NCI-H1048 (cell line): ENCODE results near the gene TRIM33.
"Not testable (repeated sequence)": the region's sequence is repeated elsewhere in the genome, so short reads cannot be mapped to it uniquely, and the experiment has no call there.

Experiments
- DNase-seq: peaks from one replicate; lab custom pipeline; 2025; lab: John Stamatoyannopoulos, UW

TRIM33 gene

GRCh38 chr1:114510274-114511031 is 550 bp downstream of the TRIM33 start:
- no peak for DNase-seq

DNA sequence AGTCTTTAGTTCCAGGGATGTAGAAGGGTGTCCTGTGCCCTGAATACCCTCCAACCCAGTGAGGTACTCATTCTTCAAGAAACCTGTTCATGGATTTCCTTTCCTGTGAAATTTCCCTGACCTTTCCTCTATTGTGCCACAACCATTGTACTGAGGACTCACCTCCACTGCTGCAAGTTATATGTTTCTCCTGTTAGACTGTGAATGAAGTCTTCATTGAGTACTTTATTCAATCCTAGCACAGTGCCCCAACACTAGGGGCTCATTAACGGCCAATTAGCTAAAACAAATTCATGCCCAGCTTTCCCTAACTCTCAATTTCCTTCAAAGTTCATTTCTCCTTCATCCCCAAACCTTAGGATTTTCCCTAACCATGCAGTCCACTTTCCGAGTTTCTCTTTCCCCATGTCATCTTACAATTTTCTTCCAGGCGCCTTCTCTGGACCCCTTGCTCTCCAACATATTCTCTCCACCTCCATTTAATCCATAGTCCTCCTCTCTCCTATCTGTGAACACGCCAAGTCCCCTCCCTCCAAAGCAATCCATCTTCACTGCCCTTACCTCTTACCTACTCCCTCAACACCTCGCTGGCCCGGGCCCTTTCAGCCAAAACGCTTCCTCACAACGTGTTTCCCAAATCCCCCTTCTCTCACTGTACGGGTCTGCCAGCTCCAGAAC is 1.3 kb downstream of the TRIM33 start:
- DNase-seq = no peak

DNA sequence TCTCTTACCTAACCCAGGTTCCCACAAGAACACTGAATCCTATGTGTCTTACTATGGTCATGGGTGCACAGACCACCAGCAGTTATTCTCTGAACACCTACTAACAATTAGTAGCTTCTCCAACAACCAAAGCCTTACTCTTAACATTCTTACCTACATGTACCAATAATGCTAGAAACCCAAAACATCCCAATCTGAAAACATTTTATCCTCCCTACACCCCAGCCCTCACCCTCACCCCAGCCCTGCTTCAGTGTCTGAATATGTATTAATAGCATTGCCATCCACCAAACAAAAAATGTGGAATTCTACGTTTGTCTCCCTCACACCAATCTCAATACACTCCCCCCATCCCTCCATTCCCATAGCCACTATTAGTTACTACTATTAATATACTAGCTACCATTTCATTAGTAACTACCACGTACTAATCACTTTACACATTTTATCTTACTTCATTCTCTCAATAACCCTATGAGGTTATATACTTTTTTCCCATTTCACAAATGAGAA is 2.6 kb downstream of the TRIM33 start:
- DNase-seq = no peak

DNA sequence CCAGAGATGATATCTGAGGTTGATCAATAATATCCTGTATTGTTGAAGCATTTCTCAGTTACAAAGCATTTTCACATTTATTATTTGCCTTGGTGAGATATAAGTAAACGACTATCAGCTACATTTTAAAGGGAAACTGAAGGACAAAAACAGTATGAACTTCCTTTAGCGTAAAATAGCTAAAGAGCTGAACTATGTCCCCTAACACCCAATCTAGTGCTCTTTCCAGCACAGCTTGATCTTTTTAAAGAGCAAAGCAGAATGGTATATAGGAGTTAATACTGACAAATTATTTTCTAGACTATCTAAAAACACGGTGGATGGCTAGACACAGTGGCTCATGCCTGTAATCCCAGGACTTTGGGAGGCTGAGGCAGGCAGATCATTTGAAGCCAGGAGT is 3.5 kb downstream of the TRIM33 start:
- no peak for DNase-seq

GRCh38 chr1:114505148-114505561 is 5.8 kb downstream of the TRIM33 start:
- no peak for DNase-seq

- DNase-seq = no peak
Observed at GRCh38 chr1:114503916-114504422, 7.0 kb downstream of the TRIM33 start.

DNA sequence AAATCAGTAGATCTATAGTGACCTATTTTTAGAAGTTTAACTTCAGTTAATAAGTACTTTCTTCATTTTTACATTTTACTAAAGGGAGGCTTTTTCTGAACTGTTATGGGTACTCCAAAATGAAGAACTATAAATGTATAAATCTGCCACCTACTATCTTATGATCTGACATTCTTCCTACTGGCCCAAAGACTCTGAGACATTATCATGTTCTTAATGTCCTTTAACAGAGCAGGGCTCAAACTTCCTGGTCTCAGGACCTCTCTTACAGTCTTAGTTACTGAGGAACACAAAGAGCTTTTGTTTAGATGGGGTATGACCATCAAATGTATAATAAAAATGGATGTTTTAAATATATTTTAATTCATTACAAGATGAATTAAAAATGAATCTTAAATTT is 8.9 kb downstream of the TRIM33 start:
- DNase-seq = no peak

DNA sequence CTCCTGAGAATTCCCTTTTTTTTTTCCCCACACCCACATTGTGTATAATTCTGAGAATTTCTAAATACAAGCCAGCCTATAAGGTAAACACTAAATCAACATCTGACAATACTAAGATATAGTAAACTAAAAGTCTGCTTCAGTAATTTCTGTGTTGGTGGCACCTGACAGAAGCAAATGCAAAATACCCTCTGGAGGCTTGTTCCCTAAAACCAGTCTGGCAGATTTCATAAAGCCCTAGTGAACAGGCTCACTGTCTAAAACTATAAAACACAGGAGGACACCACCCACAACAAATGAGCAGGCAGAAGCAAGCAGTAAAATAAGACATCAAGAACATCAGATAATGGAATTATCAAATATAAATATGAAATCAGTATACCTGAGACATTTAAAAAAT is 11.5 kb downstream of the TRIM33 start:
- no peak for DNase-seq

- no peak for DNase-seq
Observed at GRCh38 chr1:114496089-114496488, 14.9 kb downstream of the TRIM33 start.

- DNase-seq = no peak
Observed at GRCh38 chr1:114495486-114495885, 15.5 kb downstream of the TRIM33 start.

GRCh38 chr1:114492978-114493377 is 18.0 kb downstream of the TRIM33 start:
- DNase-seq = no peak

- no peak for DNase-seq
Observed at GRCh38 chr1:114490274-114490693, 20.7 kb downstream of the TRIM33 start.

DNA sequence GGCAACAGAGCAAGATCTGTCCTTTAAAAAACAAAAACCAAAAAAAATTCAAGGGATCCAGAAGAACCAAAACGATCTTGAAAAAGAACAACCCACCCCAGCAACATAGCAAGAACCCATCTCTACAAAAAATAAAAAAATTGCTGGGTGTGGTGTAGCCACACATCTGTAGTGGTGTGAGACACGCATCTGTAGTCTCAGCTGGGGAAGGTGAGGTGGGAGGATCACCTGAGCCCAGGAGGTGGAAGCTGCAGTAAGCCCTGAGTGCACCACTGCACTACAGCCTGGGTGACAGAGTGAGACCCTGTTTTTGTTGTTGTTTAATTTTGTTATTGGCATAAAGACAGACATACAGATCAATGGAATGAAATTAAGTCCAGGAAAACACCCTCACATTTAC is 22.3 kb downstream of the TRIM33 start:
- no peak for DNase-seq

DNA sequence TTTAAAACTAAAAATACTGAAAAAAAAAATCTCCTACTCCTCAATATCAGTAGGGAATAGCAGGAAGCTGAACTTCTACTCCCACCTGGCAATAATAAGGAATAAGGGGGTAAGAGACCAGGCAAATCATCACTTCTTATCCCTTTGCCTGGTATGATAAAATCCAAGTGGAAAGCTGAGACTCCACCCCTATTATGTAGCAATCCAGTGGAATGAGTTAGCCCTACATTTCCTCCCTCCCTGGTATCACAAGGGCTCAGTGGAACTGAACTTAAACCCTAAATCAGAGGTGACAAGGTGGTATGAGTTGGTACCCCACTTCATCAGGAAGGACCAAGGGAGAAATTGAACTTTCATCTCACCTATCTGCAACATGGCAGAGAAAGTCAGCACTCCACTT is 25.7 kb downstream of the TRIM33 start:
- DNase-seq = no peak

GRCh38 chr1:114482585-114482984 is 28.4 kb downstream of the TRIM33 start:
- no peak for DNase-seq

DNA sequence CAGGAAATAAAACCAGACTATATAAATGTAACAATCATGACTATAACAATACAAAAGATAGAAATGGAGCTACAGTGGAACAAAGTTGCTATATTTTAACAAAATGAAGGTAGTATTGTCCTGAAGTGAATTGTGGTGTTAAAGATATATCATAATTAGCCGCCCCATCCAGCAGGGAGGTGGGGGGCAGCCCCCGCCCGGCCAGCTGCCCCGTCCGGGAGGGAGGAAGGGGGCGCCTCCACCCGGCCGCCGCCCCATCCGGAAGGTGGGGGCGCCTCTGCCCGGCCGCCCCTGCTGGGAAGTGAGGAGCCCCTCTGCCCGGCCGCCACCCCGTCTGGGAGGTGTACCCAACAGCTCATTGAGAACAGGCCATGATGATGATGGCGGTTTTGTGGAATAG is 31.4 kb downstream of the TRIM33 start:
- DNase-seq = not testable (repeated sequence)

DNA sequence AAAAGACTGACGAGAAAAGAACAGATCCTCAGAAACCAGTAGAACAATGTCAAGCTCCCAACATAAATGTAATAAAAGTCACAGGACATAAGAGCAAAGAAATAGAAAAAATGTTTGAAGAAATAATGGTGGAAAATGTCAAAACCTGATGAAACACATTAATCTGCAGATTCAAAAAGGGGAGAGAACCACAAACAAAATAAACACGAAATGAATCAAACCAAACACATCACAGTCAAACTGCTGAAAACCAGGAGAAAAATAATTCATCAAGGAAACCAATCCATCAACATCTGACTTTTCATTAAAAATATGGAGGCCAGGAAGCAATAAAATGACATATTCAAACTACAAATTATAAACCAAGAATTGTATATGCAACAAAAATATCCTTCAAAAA is 31.9 kb downstream of the TRIM33 start:
- DNase-seq = no peak

DNA sequence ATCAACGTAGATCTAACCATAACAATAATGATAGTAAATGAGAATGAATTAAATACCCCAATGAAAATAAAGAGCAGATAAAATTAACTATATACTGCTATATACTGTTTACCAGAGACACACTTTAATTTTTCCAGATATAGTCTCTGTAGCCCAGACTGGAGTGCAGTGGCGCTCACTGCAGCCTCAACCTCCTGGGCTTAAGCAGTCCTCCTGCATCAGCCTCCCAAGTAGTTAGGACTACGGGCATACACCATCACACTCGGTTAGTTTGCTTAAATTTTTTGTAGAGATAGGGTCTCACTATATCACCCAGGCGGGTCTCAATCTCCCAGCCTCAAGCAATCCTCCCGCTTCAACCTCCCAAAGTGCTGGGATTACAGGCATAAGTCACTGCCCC is 37.2 kb downstream of the TRIM33 start:
- DNase-seq = no peak

GRCh38 chr1:114472408-114472807 is 38.6 kb downstream of the TRIM33 start:
- DNase-seq = no peak

GRCh38 chr1:114470681-114471080 is 40.3 kb downstream of the TRIM33 start:
- no peak for DNase-seq

GRCh38 chr1:114468710-114469468 is 42.1 kb downstream of the TRIM33 start:
- no peak for DNase-seq

DNA sequence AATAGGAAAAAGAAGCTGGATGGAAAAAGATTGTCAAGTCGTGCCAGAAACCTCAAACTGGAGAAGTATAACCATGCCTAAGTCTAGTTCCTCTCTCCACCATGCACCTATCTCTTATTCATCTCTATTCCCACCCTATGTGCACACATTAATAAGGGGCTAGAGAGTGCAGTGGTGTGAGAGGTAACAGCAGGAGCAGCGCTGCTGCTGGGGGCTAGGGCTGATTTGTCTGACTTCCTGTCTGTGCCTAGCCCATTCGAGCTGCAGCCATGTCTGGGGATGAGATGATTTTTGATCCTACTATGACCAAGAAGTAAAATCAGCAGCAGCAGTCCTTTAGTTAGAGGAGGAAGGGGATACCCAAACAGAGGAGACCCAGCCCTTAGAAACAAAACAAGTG is 43.0 kb downstream of the TRIM33 start:
- DNase-seq = no peak

DNA sequence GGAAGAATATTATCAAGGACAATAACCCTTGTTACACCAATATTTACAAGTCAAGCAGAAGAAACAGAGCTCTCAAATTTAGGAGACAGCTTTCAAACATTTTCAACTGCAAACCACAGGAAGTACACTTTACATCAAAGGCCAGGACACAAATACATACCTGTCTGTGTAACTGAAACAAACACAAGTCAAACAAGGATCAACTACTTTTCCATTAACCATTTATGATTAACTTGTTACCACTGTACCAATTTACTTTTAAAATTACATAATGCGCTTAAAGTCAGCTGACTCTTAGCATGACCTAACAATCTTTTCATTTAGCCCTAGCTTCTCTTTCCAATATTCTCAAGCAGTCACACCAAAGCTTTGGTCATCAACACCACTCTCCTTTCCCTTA is 43.5 kb downstream of the TRIM33 start:
- DNase-seq = no peak
